Daoy (cell line): ENCODE data around the gene RDH13. TPM values are rescaled to one million over a fixed set of nuclear protein-coding genes. Genes with fewer than 3 reads are reported as not detected.
"Not testable (repeated sequence)": the region's sequence is repeated elsewhere in the genome, so short reads cannot be mapped to it uniquely, and the experiment has no call there.

ENCODE experiments used
- DNase-seq: peaks from one replicate; pipeline ENCODE4 v3.0.0-alpha.2; 2015; ENCODE audit warnings: low read depth
- total RNA-seq: library from RNA; depleted of rRNA; stranded (reverse); fragments of >200 nt; shearing (Covaris generic); gene quantifications from 2 replicates; pipeline ENCODE4 v1.2.3, GENCODE V29; 2014; rRNA removed

The RDH13 gene, protein sequence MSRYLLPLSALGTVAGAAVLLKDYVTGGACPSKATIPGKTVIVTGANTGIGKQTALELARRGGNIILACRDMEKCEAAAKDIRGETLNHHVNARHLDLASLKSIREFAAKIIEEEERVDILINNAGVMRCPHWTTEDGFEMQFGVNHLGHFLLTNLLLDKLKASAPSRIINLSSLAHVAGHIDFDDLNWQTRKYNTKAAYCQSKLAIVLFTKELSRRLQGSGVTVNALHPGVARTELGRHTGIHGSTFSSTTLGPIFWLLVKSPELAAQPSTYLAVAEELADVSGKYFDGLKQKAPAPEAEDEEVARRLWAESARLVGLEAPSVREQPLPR
- total RNA-seq, result 14.1 and 17.0 TPM in 2 replicates

GRCh38 chr19:55062735-55063491, at the start of gene RDH13:
Gene RDH13, minus strand, starts transcription at chr19:55063148. Its CDS starts 116 bp downstream, at chr19:55063032.
- peak; percentile 98 for DNase-seq

DNA sequence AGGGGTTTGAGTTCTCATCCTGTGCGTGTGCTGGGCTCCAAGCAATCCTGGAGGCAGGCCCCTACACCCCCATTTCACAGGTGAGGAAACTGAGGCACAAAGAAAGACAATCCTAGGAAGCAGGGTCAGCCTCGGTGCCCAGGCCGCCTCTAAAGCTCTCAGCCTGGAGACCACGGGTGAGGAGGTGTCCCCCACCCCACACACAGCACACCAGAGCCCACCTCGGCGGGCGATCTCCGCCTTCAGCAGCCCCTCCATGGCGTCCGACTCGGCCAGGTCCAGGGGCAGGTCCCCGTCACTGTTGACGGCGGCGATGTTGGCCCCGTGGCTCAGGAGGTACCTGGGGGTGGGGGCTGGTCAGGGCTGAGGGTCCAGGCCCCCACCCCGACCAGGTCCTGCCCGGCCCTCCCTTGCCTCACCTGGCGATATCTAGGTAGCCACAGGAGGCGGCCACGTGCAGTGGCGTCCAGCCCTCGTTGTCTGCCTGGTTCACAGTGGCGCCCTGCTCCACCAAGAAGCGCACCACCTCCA, 49.4 kb upstream of the RDH13 start:
- no peak for DNase-seq

- DNase-seq, result no peak
Measured at GRCh38 chr19:55111238-55111831, 48.4 kb upstream of the RDH13 start.

GRCh38 chr19:55109527-55110291, 46.8 kb upstream of the RDH13 start:
- no peak for DNase-seq

DNA sequence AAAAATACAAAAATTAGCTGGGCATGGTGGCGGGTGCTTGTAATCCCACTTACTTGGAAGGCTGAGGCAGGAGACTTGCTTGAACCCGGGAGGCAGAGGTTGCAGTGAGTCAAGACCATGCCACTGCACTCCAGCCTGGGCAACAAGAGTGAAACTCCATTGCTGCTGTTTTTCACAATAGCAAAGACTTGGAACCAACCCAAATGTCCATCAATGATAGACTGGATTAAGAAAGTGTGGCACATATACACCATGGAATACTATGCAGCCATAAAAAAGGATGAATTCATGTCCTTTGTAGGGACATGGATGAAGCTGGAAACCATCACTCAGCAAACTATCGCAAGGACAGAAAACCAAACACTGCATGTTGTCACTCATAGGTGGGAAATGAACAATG, 44.3 kb upstream of the RDH13 start:
- DNase-seq, result not testable (repeated sequence)

GRCh38 chr19:55106591-55106990, 43.6 kb upstream of the RDH13 start:
- no peak for DNase-seq

- no peak for DNase-seq
Measured at GRCh38 chr19:55105237-55105636, 42.3 kb upstream of the RDH13 start.

- peak; percentile 1 for DNase-seq
Measured at GRCh38 chr19:55103190-55103589, 40.2 kb upstream of the RDH13 start.

DNA sequence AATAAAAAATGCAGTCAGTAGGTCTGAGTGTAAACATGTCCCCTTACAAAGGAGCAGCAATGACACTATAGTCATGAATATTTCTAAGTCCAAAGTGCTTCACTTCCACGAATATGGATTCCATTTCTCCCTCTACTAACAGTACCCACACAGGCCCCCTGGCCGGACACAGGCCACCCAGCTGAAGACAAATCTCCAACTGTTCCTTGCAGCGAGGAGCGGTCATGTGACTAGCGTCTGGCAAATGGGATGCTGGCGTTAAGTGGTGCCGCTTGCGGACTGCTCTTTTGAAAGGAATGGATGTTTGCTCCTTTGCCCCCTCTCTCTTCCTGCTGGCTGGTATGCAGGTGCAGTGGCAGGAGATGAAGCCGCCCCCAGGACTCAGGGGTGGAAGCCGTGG, 38.3 kb upstream of the RDH13 start:
- no peak for DNase-seq

DNA sequence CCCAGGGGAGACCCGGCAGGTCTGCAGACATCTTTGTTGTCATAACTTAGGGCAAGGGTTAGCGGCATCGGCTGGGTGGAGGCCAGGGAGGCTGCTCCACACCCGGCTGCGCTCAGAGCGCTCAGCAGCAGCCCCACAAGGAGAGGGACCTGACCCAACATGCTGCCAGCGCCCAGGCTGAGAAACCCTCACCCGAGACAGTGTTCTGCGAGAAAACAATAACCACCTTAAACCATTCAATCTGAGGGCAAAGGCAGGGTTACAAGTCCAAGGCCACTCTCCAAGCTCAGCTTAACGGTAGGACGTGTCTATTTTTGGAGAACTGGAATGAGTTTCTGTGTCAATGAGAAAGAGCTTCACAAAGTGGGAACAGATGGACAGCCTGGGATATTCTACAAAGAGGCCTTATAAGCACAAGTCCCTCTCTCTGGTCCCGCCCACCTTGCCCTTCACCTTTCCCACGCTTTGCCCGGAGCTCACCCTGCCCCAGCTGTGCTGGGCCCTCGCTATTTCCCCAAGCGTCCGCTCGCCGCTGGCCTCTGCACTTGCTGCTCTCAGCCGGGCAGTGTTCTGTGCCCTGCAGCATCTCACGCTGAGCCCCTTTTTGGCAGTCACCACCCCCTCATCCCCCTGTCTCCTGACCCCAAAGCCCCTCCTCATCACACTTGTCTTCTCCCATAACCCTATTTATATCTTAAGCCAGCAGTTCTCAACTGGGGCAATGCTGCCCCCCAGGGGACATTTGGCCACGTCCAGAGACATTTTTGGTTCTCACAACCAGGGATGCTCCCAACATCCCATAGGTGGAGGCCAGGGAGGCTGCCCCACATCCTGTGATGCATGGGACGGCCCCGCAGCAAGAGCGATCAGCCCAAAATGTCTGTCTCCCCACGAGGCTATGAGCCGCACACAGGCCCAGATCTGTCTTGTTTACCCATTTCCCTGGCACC, 36.9 kb upstream of the RDH13 start:
- DNase-seq, result no peak

DNA sequence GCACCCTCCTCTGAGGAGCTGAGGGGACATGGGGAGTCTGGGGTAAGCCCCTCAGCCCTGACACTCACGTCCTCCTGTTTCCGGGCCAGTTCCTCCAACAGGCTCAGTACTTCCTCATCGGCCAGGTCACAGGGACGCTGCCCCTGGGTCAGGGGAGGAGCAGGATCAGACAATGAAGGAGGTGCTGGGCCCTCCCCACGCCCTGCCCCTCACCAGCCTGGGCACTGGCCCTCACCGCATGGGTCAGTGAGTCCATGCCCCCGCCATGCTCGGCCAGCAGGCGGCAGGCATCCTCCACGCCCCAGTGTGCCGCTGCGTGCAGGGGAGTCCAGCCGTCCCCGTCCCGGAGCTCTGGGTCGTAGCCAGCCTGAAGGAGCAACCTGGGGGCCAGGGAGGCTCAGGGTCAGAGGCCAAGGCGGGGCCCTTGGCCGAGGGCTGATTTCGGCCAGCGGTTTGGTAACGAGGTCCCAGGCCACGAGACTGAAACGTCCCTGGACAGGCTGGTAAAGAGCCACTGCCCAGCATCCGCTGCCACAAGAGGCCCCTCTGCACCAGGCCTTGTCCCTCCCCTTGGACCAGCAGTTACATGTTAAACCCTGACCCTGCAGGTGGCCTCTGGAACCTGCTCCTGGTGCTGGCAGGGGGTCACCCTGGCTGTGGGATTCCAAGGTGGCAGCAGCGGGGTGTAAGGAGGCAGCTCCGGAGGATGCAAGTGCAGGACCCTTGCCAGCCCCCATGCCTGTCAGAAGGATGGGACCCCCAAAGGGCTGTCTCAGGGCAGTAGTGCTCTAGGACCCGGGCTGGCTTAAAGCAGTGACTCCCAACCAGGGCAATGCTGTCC, 36.0 kb upstream of the RDH13 start:
- DNase-seq, result no peak

- no peak for DNase-seq
Measured at GRCh38 chr19:55097864-55098715, 35.1 kb upstream of the RDH13 start.

- DNase-seq, result no peak
Measured at GRCh38 chr19:55096061-55096701, 33.2 kb upstream of the RDH13 start.

GRCh38 chr19:55095260-55096060, 32.5 kb upstream of the RDH13 start:
- DNase-seq, result no peak

GRCh38 chr19:55094456-55095259, 31.7 kb upstream of the RDH13 start:
- no peak for DNase-seq
